HL-60 (cell line): ENCODE measurements around the gene NEB.

Source experiments
- CTCF ChIP-seq: IDR thresholded peaks from one replicate; pipeline ENCODE4 v1.5.1; 2011; ENCODE audit warnings: low read length, control low read depth, inconsistent platforms; ENCODE audit not compliant: insufficient read depth
- POLR2AphosphoS5 ChIP-seq: IDR thresholded peaks from 2 replicates; pipeline ENCODE4 v1.6.1; 2012; ENCODE audit warnings: low read depth
- REST ChIP-seq: IDR thresholded peaks from 2 replicates; pipeline ENCODE4 v1.6.1; 2012; ENCODE audit warnings: low read depth; ENCODE audit not compliant: insufficient replicate concordance
- SPI1 ChIP-seq: IDR thresholded peaks from 2 replicates; pipeline ENCODE4 v1.6.1; 2012; ENCODE audit warnings: low read depth, mild to moderate bottlenecking, borderline replicate concordance

- TF ChIP-seq CTCF = no peak
- no peak for TF ChIP-seq REST
- no peak for TF ChIP-seq POLR2AphosphoS5
- TF ChIP-seq SPI1 = no peak
Observed at GRCh38 chr2:151774506-151774905, 40.2 kb upstream of the NEB start.
